ENCODE results near the gene SPATC1L.

Gene SPATC1L

GRCh38 chr21:46180778-46181391 lies 3.4 kb downstream of the SPATC1L start:
- no peak overlapping the region for H3K4me2 ChIP-seq (ENCODE audit: low read length, poor library complexity, severe bottlenecking)
- WGBS = 96% methylated on average over 26 of the region's 26 CpGs
- H3K18ac ChIP-seq (ENCODE audit: low read depth in 1 of 2, low read length in 2 of 2) = no peak overlapping the region
- H2BK12ac ChIP-seq (ENCODE audit: low read length in 2 of 2) = no peak overlapping the region
- no peak overlapping the region for H3K23ac ChIP-seq (ENCODE audit: low read length in 2 of 2)
- no peak overlapping the region for H3K4ac ChIP-seq (ENCODE audit: low read depth in 1 of 2, low read length in 2 of 2)
- H3K27ac ChIP-seq (ENCODE audit: low read length, poor library complexity, severe bottlenecking) = no peak overlapping the region
- no peak overlapping the region for H3K14ac ChIP-seq (ENCODE audit: low read length in 2 of 2)
- no peak overlapping the region for H3K4me3 ChIP-seq (ENCODE audit: insufficient read depth in 1 of 2, low read depth in 1 of 2, low read length in 2 of 2)
- no peak overlapping the region for H2AFZ ChIP-seq (ENCODE audit: low read depth, low read length)
- no peaks in the 10 kb centered on the region for H3K27me3 ChIP-seq (ENCODE audit: control insufficient read depth in 1 of 2, insufficient read depth in 1 of 2, low read length in 2 of 2)
- H2BK5ac ChIP-seq (ENCODE audit: low read depth, low read length, poor library complexity, severe bottlenecking) = no peak overlapping the region
- peaks cover 20% of the 10 kb centered on the region for H3K79me1 ChIP-seq (replicated peaks; ENCODE audit: low read length, poor library complexity, severe bottlenecking)
- no peak overlapping the region for H4K8ac ChIP-seq (ENCODE audit: low read length)
- H2BK15ac ChIP-seq (ENCODE audit: low read depth, poor library complexity, severe bottlenecking) = no peak overlapping the region
- peaks cover 10% of the 10 kb centered on the region for H3K4me1 ChIP-seq (ENCODE audit: control insufficient read depth, insufficient read depth, low read depth, low read length)
- peaks cover 0 to 30% of the 10 kb centered on the region in 2 experiments for H3K36me3 ChIP-seq (ENCODE audit: control insufficient read depth in 1 of 2, insufficient read depth in 2 of 2, low read depth in 1 of 2, low read length in 2 of 2)
- peaks cover 4% of the 10 kb centered on the region for H3K9me3 ChIP-seq (ENCODE audit: control insufficient read depth, low read length)
- no peak for DNase-seq
- no peak overlapping the region for H3K9ac ChIP-seq (ENCODE audit: low read length)
- H2AK5ac ChIP-seq (ENCODE audit: low read length, severe bottlenecking) = no peak overlapping the region
- H4K91ac ChIP-seq (ENCODE audit: low read length) = no peak overlapping the region
- no peak overlapping the region for H2BK120ac ChIP-seq (ENCODE audit: low read depth, low read length)

GRCh38 chr21:46180079-46180722 lies 4.1 kb downstream of the SPATC1L start:
- 89% methylated on average over 24 of the region's 24 CpGs for WGBS
- peaks cover 0 to 30% of the 10 kb centered on the region in 2 experiments for H3K36me3 ChIP-seq (ENCODE audit: control insufficient read depth in 1 of 2, insufficient read depth in 2 of 2, low read depth in 1 of 2, low read length in 2 of 2)
- no peak overlapping the region for H2AK5ac ChIP-seq (ENCODE audit: low read length, severe bottlenecking)
- peaks cover 4% of the 10 kb centered on the region for H3K9me3 ChIP-seq (ENCODE audit: control insufficient read depth, low read length)
- H2BK12ac ChIP-seq (ENCODE audit: low read length in 2 of 2) = no peak overlapping the region
- H3K18ac ChIP-seq (ENCODE audit: low read depth in 1 of 2, low read length in 2 of 2) = no peak overlapping the region
- no peak overlapping the region for H3K4ac ChIP-seq (ENCODE audit: low read depth in 1 of 2, low read length in 2 of 2)
- H2AFZ ChIP-seq (ENCODE audit: low read depth, low read length) = no peak overlapping the region
- H3K9ac ChIP-seq (ENCODE audit: low read length) = no peak overlapping the region
- no peaks in the 10 kb centered on the region for H3K27me3 ChIP-seq (ENCODE audit: control insufficient read depth in 1 of 2, insufficient read depth in 1 of 2, low read length in 2 of 2)
- no peak overlapping the region for H3K23ac ChIP-seq (ENCODE audit: low read length in 2 of 2)
- DNase-seq = no peak
- no peak overlapping the region for H3K14ac ChIP-seq (ENCODE audit: low read length in 2 of 2)
- no peak overlapping the region for H2BK15ac ChIP-seq (ENCODE audit: low read depth, poor library complexity, severe bottlenecking)
- H4K91ac ChIP-seq (ENCODE audit: low read length) = no peak overlapping the region
- H2BK120ac ChIP-seq (ENCODE audit: low read depth, low read length) = no peak overlapping the region
- no peak overlapping the region for H4K8ac ChIP-seq (ENCODE audit: low read length)
- no peak overlapping the region for H3K4me2 ChIP-seq (ENCODE audit: low read length, poor library complexity, severe bottlenecking)
- H2BK5ac ChIP-seq (ENCODE audit: low read depth, low read length, poor library complexity, severe bottlenecking) = no peak overlapping the region
- peaks cover 20% of the 10 kb centered on the region for H3K79me1 ChIP-seq (replicated peaks; ENCODE audit: low read length, poor library complexity, severe bottlenecking)
- H3K27ac ChIP-seq (ENCODE audit: low read length, poor library complexity, severe bottlenecking) = no peak overlapping the region
- no peak overlapping the region for H3K4me3 ChIP-seq (ENCODE audit: insufficient read depth in 1 of 2, low read depth in 1 of 2, low read length in 2 of 2)
- peaks cover 10% of the 10 kb centered on the region for H3K4me1 ChIP-seq (ENCODE audit: control insufficient read depth, insufficient read depth, low read depth, low read length)

- no peak overlapping the region for H2BK12ac ChIP-seq (ENCODE audit: low read length in 2 of 2)
- DNase-seq = no peak
- H3K27me3 ChIP-seq (ENCODE audit: control insufficient read depth in 1 of 2, insufficient read depth in 1 of 2, low read length in 2 of 2) = no peaks in the 10 kb centered on the region
- H3K14ac ChIP-seq (ENCODE audit: low read length in 2 of 2) = no peak overlapping the region
- no peak overlapping the region for H2BK120ac ChIP-seq (ENCODE audit: low read depth, low read length)
- H3K79me1 ChIP-seq (replicated peaks; ENCODE audit: low read length, poor library complexity, severe bottlenecking) = peaks cover 20% of the 10 kb centered on the region
- no peak overlapping the region for H2AK5ac ChIP-seq (ENCODE audit: low read length, severe bottlenecking)
- no peak overlapping the region for H3K4ac ChIP-seq (ENCODE audit: low read depth in 1 of 2, low read length in 2 of 2)
- H2AFZ ChIP-seq (ENCODE audit: low read depth, low read length) = no peak overlapping the region
- WGBS = 91% methylated on average over 17 of the region's 17 CpGs
- H3K36me3 ChIP-seq (ENCODE audit: control insufficient read depth in 1 of 2, insufficient read depth in 2 of 2, low read depth in 1 of 2, low read length in 2 of 2) = peaks cover 0 to 30% of the 10 kb centered on the region in 2 experiments
- no peak overlapping the region for H2BK5ac ChIP-seq (ENCODE audit: low read depth, low read length, poor library complexity, severe bottlenecking)
- H3K18ac ChIP-seq (ENCODE audit: low read depth in 1 of 2, low read length in 2 of 2) = no peak overlapping the region
- no peak overlapping the region for H3K23ac ChIP-seq (ENCODE audit: low read length in 2 of 2)
- no peak overlapping the region for H3K27ac ChIP-seq (ENCODE audit: low read length, poor library complexity, severe bottlenecking)
- peaks cover 9% of the 10 kb centered on the region for H3K9me3 ChIP-seq (ENCODE audit: control insufficient read depth, low read length)
- H3K4me2 ChIP-seq (ENCODE audit: low read length, poor library complexity, severe bottlenecking) = no peak overlapping the region
- H4K91ac ChIP-seq (ENCODE audit: low read length) = no peak overlapping the region
- peaks cover 10% of the 10 kb centered on the region for H3K4me1 ChIP-seq (ENCODE audit: control insufficient read depth, insufficient read depth, low read depth, low read length)
- no peak overlapping the region for H4K8ac ChIP-seq (ENCODE audit: low read length)
- no peak overlapping the region for H3K9ac ChIP-seq (ENCODE audit: low read length)
- no peak overlapping the region for H2BK15ac ChIP-seq (ENCODE audit: low read depth, poor library complexity, severe bottlenecking)
- H3K4me3 ChIP-seq (ENCODE audit: insufficient read depth in 1 of 2, low read depth in 1 of 2, low read length in 2 of 2) = no peak overlapping the region
Observed at GRCh38 chr21:46179708-46180078, 4.6 kb downstream of the SPATC1L start.

DNA sequence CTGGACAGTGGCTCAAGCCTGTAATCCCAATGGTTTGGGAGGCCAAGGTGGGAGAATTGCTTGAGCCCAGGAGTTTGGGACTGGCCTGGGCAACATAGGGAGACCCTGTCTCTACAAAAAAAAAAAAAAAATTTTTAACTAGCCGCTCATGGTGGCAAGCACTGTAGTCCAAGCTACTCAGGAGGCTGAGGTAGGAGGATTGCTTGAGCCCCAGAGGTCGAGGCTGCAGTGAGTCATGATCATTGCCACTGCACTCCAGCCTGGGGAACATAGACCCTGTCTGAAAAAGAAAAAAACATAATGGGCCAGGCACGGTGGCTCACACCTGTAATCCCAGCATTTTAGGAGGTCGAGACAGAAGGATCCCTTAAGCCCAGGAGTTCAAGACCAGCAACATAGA lies 5.3 kb downstream of the SPATC1L start:
- Histone ChIP-seq H3K4me1 (ENCODE audit: control insufficient read depth, insufficient read depth, low read depth, low read length) (peaks cover 10% of the 10 kb centered on the region), H2AK5ac (ENCODE audit: low read length, severe bottlenecking) (no peak overlapping the region), H3K23ac (ENCODE audit: low read length in 2 of 2) (no peak overlapping the region), H3K4ac (ENCODE audit: low read depth in 1 of 2, low read length in 2 of 2) (no peak overlapping the region), H3K27me3 (ENCODE audit: control insufficient read depth in 1 of 2, insufficient read depth in 1 of 2, low read length in 2 of 2) (no peaks in the 10 kb centered on the region), H3K18ac (ENCODE audit: low read depth in 1 of 2, low read length in 2 of 2) (no peak overlapping the region), H3K36me3 (ENCODE audit: control insufficient read depth in 1 of 2, insufficient read depth in 2 of 2, low read depth in 1 of 2, low read length in 2 of 2) (peaks cover 0 to 30% of the 10 kb centered on the region in 2 experiments), H2BK12ac (ENCODE audit: low read length in 2 of 2) (no peak overlapping the region), H3K27ac (ENCODE audit: low read length, poor library complexity, severe bottlenecking) (no peak overlapping the region), H2BK15ac (ENCODE audit: low read depth, poor library complexity, severe bottlenecking) (no peak overlapping the region), H2BK120ac (ENCODE audit: low read depth, low read length) (no peak overlapping the region), H3K4me3 (ENCODE audit: insufficient read depth in 1 of 2, low read depth in 1 of 2, low read length in 2 of 2) (no peak overlapping the region), H4K8ac (ENCODE audit: low read length) (no peak overlapping the region), H3K9ac (ENCODE audit: low read length) (no peak overlapping the region), H3K79me1 (replicated peaks; ENCODE audit: low read length, poor library complexity, severe bottlenecking) (peaks cover 18% of the 10 kb centered on the region), H3K4me2 (ENCODE audit: low read length, poor library complexity, severe bottlenecking) (no peak overlapping the region), H3K14ac (ENCODE audit: low read length in 2 of 2) (no peak overlapping the region), H2BK5ac (ENCODE audit: low read depth, low read length, poor library complexity, severe bottlenecking) (no peak overlapping the region), H3K9me3 (ENCODE audit: control insufficient read depth, low read length) (peaks cover 14% of the 10 kb centered on the region), H2AFZ (ENCODE audit: low read depth, low read length) (no peak overlapping the region), H4K91ac (ENCODE audit: low read length) (no peak overlapping the region)
- WGBS = 87% methylated on average over 4 of the region's 4 CpGs
- DNase-seq = no peak
